RWPE1 (cell line): ENCODE data around the gene TCF15.

Source experiments
- CTCF ChIA-PET: fragments of 350-600 bp; sonication (Branson Sonifier 250); formaldehyde crosslinking; extraction: SDS; loops from one replicate; lab custom pipeline; 2021; lab: Yijun Ruan, JAX
- POLR2A ChIA-PET: fragments of 400-600 bp; formaldehyde crosslinking; extraction: SDS; loops from one replicate; lab custom pipeline; 2020; ENCODE audit warnings: antibody characterized with exemption; ENCODE audit not compliant: low non-redundant PET; lab: Yijun Ruan, JAX
- DNase-seq: peaks from one replicate; pipeline ENCODE4 v3.0.0; 2012; ENCODE audit warnings: low spot score
- H3K27ac ChIP-seq: fragments of 450-650 bp; 2 replicates; pipeline ENCODE4 v1.5.1; 2017
- CTCF ChIP-seq: fragments of 450-650 bp; conservative IDR thresholded peaks from 2 replicates; pipeline ENCODE4 v1.5.1; 2017; ENCODE audit warnings: low read depth, mild to moderate bottlenecking

Gene TCF15

GRCh38 chr20:637559-637958, 27.4 kb upstream of the TCF15 start:
- ChIA-PET POLR2A (no interaction called here), CTCF (interaction anchor here (0.7 kb wide), 1 partner anchor 8 kb away, joined by 3 read pairs; no protein-coding TSS in a partner anchor)
- no peak for DNase-seq
- TF ChIP-seq CTCF: no peak
- no peak overlapping the region for H3K27ac ChIP-seq

DNA sequence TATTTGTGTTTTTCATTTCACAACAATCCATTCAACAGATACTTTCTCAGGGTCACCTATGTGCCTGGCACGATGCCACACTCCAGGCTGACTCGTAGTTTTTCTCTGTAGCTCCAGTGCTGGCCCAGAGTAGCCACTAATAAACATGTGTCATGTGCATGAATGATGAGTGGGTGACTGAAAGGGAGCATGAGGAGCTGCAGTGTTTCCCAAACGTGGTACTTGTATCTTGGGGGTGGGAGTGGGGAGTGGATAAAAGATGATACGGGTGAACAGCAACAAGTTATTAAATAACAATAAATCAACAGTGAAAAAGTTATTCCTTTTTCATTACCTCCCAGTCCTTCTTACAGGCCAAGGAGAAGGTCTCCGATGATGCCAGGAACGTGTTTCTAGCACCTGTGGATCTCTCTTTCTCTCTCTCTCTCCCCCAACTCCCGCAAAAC, 25.8 kb upstream of the TCF15 start:
- ChIA-PET POLR2A (no interaction called here), CTCF (no interaction called here)
- DNase-seq: no peak
- no peak for TF ChIP-seq CTCF
- H3K27ac ChIP-seq: no peak overlapping the region

DNA sequence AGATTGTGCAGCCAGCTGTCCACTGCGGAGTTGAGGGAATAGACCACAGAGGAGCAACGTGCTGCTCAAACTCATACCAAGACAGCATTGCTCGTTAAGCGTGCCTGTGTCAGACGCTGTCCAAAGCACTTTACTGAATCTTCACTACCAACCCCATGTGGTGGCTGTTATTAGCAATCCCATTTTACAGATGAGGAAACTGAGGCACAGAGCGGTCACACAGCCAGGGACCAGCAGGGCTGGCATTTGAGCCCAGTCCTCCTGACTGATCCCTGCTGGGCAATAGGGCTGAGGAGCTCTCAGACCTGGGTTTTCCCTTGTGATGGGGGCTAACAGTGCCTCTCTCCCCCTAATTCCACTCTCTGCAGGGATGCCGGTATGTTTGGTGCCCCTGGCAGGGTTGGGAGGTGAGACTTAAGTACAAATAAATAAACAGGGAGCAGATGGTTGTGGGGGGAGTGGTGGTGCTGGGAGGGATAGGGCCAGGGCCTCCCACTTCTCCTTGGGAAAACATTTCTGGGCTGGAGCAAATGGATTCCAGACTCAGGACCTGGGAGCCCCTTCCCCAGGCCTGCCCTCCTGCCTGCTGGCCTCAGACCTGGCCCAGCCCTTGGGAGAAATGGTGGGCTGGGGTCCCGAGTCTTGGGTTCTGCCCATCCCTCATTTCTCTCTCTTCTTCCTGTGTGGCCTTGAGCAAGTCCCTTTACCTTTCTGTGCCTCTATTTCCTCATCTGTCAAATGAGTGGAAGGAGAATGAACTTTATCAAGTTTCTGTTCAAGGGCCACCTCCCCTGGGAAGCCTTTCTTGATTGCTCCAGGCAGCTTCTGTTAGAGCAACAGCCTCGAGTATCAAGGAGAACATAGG, 25.2 kb upstream of the TCF15 start:
- POLR2A ChIA-PET: no interaction called here
- H3K27ac ChIP-seq: no peak overlapping the region
- no peak for TF ChIP-seq CTCF
- CTCF ChIA-PET: no interaction called here
- no peak for DNase-seq

GRCh38 chr20:634148-634925, 24.2 kb upstream of the TCF15 start:
- H3K27ac ChIP-seq: no peak overlapping the region
- no peak for DNase-seq
- no peak for TF ChIP-seq CTCF
- ChIA-PET CTCF (no interaction called here), POLR2A (no interaction called here)

- DNase-seq: no peak
- ChIA-PET CTCF (no interaction called here), POLR2A (no interaction called here)
- no peak for TF ChIP-seq CTCF
- H3K27ac ChIP-seq: no peak overlapping the region
These were observed 21.0 kb upstream of the TCF15 start for GRCh38 chr20:631101-631500.

DNA sequence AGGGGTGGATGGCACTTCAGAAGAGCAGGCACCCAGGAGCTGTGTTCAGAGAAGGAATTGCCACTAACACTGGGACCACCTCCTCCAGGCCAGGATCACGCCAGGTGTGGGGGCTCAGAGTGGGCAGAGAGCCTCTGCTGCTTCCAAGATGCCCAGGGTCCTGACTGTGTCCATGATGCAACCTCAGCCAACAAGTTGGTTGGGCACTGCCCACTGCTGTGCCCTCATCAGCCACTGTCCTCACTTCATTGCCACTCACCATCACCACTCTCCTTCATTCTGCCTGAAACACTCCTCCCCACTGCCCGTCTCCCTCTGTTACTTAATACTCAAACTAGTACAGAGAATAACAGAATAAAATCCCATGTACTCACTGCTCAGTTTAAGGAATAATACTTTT, 16.5 kb upstream of the TCF15 start:
- ChIA-PET POLR2A (no interaction called here), CTCF (no interaction called here)
- no peak overlapping the region for H3K27ac ChIP-seq
- no peak for TF ChIP-seq CTCF
- no peak for DNase-seq
